ENCODE measurements around the gene HSPA4.
"Not testable (repeated sequence)": the region's sequence is repeated elsewhere in the genome, so short reads cannot be mapped to it uniquely, and the experiment has no call there.

GRCh38 chr5:133008455-133008854 lies 43.4 kb upstream of the HSPA4 start:
- not testable (repeated sequence) for TF ChIP-seq CTCF (IDR thresholded peaks at IDR 0.05; ENCODE audit: extremely low read depth in 1 of 2, insufficient read depth in 1 of 2, low read depth in 1 of 2, low read length in 2 of 2); MYC (IDR thresholded peaks at IDR 0.05; ENCODE audit: low read depth, low read length); POLR2A (IDR thresholded peaks at IDR 0.05; ENCODE audit: low read depth, low read length)
